ENCODE measurements around the gene TDRD9.

The TDRD9 gene

GRCh38 chr14:104031384-104031783 lies 103.1 kb downstream of the TDRD9 start:
- no peak for DNase-seq (ENCODE audit: low read depth in 2 of 2)

GRCh38 chr14:104034976-104035699 lies 106.9 kb downstream of the TDRD9 start:
- DNase-seq (ENCODE audit: low read depth in 2 of 2) = no peak

- DNase-seq (ENCODE audit: low read depth in 2 of 2) = no peak
Measured at GRCh38 chr14:104036212-104036611, 108.0 kb downstream of the TDRD9 start.

GRCh38 chr14:104037074-104037473 lies 108.8 kb downstream of the TDRD9 start:
- DNase-seq (ENCODE audit: low read depth in 2 of 2) = no peak

- no peak for DNase-seq (ENCODE audit: low read depth in 2 of 2)
Measured at GRCh38 chr14:104037903-104038302, 109.6 kb downstream of the TDRD9 start.

- DNase-seq (ENCODE audit: low read depth in 2 of 2) = no peak
Measured at GRCh38 chr14:104039214-104039613, 111.0 kb downstream of the TDRD9 start.

GRCh38 chr14:104040539-104040938 lies 112.3 kb downstream of the TDRD9 start:
- no peak for DNase-seq (ENCODE audit: low read depth in 2 of 2)

GRCh38 chr14:104041430-104042104 lies 113.3 kb downstream of the TDRD9 start:
- DNase-seq (ENCODE audit: low read depth in 2 of 2) = no peak

- DNase-seq (ENCODE audit: low read depth in 2 of 2) = no peak
Measured at GRCh38 chr14:104044016-104044415, 115.8 kb downstream of the TDRD9 start.

GRCh38 chr14:104047761-104048160 lies 119.5 kb downstream of the TDRD9 start:
- DNase-seq (ENCODE audit: low read depth in 2 of 2) = no peak

- no peak for DNase-seq (ENCODE audit: low read depth in 2 of 2)
Measured at GRCh38 chr14:104048758-104049507, 120.7 kb downstream of the TDRD9 start.

- no peak for DNase-seq (ENCODE audit: low read depth in 2 of 2)
Measured at GRCh38 chr14:104049576-104050240, 121.5 kb downstream of the TDRD9 start.

- no peak for DNase-seq (ENCODE audit: low read depth in 2 of 2)
Measured at GRCh38 chr14:104051092-104051813, 123.0 kb downstream of the TDRD9 start.

GRCh38 chr14:104054222-104054905 lies 126.1 kb downstream of the TDRD9 start:
- no peak for DNase-seq (ENCODE audit: low read depth in 2 of 2)

- no peak for DNase-seq (ENCODE audit: low read depth in 2 of 2)
Measured at GRCh38 chr14:104062281-104062680, 134.0 kb downstream of the TDRD9 start.

GRCh38 chr14:104064003-104064402 lies 135.7 kb downstream of the TDRD9 start:
- no peak for DNase-seq (ENCODE audit: low read depth in 2 of 2)

GRCh38 chr14:104066279-104066678 lies 138.0 kb downstream of the TDRD9 start:
- no peak for DNase-seq (ENCODE audit: low read depth in 2 of 2)

GRCh38 chr14:104066719-104067295 lies 138.6 kb downstream of the TDRD9 start:
- no peak for DNase-seq (ENCODE audit: low read depth in 2 of 2)

GRCh38 chr14:104069541-104069940 lies 141.3 kb downstream of the TDRD9 start:
- no peak for DNase-seq (ENCODE audit: low read depth in 2 of 2)

GRCh38 chr14:104072586-104072985 lies 144.3 kb downstream of the TDRD9 start:
- DNase-seq (ENCODE audit: low read depth in 2 of 2) = no peak

- DNase-seq (ENCODE audit: low read depth in 2 of 2) = no peak
Measured at GRCh38 chr14:104073764-104074163, 145.5 kb downstream of the TDRD9 start.

Measured in stimulated activated CD8-positive, alpha-beta memory T cell treated with anti-CD3 and anti-CD28 coated beads, Interleukin-2, amount 100 ng/mL, for 1 hour (primary cell).